ENCODE measurements around the gene DGAT2.

Gene DGAT2

DNA sequence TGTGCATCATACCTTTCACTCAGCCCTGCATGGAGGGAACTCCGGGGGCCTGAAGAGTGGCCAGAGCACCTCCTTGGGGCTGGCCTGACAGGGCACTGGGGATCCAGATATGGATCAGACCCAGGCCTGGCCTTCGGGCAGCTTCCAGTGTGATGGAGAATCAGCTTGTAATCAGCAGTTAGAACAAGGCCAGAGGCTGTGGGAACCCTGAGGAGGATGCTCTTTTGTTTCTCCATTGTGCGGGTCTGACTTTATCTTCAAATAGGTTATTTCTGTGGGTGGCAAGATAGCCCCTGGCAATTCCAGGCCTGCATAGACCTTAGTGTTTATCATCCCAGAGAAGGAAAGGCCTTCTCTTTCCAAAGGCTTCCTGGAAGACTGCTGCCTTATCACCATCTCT, 12.3 kb downstream of the DGAT2 start:
- no peak for DNase-seq (ENCODE audit: low read depth)

DNA sequence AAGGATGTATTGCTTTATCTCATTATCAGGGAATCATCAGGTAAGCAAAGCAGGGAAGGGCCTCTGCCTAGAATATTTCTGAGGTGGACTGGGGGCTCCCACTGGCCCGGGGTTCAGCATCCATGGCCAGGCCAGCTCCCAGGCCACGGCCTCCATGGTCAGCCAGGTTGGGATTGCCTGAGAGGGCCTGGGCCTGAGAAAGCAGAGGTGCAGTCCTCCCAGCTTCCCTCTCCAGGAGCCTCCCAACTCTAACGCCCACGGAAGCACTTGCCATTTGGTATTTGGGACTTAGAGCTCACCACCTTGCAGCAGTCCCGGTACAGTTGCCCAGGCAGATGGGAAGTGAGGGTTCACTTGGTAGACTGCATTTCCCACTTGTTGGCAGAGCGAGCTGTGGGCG, 12.7 kb downstream of the DGAT2 start:
- DNase-seq (ENCODE audit: low read depth): no peak

- DNase-seq (ENCODE audit: low read depth): no peak
Observed at GRCh38 chr11:75781831-75782230, 13.3 kb downstream of the DGAT2 start.

GRCh38 chr11:75782540-75783263, 14.1 kb downstream of the DGAT2 start:
- no peak for DNase-seq (ENCODE audit: low read depth)

- no peak for DNase-seq (ENCODE audit: low read depth)
Observed at GRCh38 chr11:75783416-75784084, 15.0 kb downstream of the DGAT2 start.

GRCh38 chr11:75784085-75784478, 15.5 kb downstream of the DGAT2 start:
- DNase-seq (ENCODE audit: low read depth): no peak

DNA sequence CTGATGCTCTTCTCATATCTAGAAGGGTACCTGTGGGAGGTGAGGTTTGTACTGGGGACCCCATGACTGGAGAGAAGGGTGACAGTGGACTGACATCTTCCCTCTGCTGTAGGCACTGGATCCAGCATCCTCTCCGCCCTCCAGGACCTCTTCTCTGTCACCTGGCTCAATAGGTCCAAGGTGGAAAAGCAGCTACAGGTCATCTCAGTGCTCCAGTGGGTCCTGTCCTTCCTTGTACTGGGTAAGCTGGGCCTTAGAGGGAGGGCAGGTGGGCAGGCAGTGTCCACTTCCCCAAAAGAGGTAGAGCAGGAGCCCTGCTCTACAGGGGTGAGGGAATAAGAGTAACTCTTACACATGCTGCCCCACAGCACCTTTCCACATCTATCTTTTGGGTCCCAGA, 15.9 kb downstream of the DGAT2 start:
- DNase-seq (ENCODE audit: low read depth): no peak

DNA sequence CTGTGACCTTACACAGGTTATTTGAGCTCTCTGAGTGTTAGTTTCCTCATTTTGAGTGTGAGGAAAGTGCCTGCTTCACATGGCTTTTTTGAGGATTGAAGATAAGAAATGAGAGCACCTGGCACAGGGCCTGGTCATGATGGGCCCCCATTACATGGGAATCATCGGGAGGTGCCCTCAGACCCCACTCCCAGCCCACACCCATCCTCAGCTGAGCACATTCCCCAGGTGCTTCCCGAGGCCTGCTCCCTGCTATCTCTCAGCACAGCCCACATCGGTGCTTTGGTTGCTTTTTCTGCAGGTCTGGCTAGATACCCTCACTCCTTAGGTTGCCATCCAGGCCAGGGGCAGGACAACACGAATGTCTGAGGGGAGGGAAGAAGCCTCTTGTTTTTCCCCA, 16.6 kb downstream of the DGAT2 start:
- DNase-seq (ENCODE audit: low read depth): no peak

DNA sequence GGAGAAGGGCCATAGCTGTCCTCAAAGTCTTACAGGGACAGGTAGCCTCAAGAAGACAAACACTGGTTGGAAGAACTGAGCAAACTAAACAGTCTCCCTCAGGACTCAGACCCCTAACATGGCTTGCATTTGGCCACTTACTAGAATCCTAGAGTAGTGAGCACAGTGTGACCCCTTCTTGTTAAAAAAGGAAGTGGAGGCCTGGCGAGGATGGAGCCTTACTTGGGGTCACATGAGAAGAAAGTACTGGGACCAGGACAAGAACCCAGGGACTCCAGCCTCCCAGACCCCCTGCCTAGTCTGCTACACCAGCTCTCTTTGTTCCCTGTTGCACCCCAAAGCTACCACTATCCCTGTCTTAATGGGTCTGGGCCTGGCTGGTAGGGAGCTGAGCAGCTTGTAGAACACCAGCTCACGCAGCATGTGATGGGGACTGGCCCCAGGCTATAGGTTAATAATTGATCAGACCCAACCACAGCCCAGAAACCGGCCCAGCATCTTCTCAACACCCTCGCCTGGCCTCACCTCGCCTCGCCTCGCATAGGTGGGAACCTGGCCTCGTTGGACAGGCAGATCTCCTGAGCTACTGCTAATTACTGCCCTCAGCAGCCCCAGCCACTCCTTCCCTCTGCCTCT, 17.6 kb downstream of the DGAT2 start:
- no peak for DNase-seq (ENCODE audit: low read depth)

DNA sequence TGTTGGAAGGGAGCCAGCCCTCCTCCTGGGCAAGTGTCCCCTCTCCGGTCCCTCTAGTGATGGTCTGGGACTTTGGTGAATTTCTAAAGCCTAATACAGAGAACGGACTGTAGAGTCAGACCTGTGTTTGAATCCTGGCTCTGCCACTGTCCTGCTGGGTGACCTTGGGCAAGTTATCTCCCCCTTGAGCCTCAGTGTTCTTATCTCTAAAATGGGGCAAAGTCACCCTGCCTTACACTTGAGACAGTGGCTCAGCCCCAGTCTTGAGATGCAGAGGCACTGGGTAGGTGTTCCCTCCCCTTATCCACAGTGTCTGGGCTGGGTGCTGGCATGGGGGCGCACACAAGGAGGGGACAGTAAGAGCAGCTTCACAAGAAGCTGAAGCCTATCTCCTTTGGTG, 20.9 kb downstream of the DGAT2 start:
- DNase-seq (ENCODE audit: low read depth): no peak

GRCh38 chr11:75790986-75791385, 22.4 kb downstream of the DGAT2 start:
- DNase-seq (ENCODE audit: low read depth): no peak

DNA sequence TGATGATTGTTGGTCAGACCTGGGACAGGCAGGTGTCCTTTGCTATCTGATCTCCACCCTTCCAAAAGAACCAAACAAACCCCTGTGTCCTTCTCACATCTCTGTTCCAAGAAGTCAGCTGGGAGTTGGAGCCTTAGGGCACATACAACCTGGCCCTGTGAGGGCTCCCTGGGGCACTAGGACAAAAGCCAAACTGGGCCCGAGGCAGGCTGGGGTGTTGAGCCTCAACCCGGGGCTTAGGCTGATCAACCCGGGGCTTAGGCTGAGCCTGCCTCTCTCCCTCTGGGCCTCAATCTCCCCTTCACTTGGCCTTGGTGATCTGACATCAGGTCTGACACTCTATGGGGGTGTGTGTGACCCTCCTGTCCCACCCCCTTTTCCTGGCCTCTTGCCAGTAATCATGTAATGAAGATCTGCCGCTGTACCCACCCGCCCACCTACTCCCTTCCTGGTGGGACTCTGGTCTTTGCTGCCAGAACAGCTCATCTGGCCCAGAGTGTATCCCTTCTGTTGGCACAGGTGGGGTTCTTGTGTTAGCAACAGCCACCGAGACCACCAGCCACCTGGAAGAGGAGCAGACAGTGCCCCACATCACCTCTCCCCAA, 23.7 kb downstream of the DGAT2 start:
- DNase-seq (ENCODE audit: low read depth): no peak

DNA sequence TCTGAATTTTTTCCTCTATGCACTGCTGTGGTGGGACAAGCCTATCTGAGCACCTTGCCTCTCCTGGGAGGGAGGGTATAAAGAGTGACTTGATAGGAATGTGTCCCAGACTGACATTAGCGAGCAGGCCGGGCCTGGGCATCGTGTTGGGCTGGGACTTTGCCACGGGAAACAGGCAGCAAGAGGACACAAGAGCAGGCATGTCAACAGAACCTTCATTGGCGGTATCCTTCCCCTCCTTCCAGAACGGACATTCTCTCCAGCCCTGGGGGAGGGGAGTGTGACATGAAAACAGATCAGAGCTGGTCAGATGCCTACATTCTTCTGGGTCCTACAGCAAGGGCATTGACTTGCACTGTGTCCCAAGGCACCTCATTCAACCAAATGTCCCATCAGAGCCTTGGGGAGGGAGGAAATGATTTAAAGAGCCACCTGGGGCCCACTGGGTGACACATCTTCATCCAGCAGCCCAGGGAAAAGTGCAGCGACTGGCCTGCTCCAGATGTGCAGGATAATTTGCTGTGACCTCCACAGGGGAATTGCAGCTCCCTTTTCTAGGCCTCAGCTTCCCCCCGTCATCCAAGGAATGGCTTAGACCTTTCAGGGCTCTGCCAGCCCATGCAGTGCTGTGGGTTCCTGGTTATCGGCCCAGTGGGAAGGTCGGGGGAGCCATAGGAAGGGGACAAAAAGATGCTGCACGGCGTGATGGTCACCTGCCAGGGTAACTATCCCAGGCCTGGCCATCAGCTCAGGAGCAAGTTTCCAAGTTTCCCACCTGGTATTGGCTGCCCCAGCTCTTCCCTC, 24.6 kb downstream of the DGAT2 start:
- DNase-seq (ENCODE audit: low read depth): no peak

GRCh38 chr11:75793966-75794365, 25.4 kb downstream of the DGAT2 start:
- no peak for DNase-seq (ENCODE audit: low read depth)

GRCh38 chr11:75795276-75796090, 26.9 kb downstream of the DGAT2 start:
- no peak for DNase-seq (ENCODE audit: low read depth)

DNA sequence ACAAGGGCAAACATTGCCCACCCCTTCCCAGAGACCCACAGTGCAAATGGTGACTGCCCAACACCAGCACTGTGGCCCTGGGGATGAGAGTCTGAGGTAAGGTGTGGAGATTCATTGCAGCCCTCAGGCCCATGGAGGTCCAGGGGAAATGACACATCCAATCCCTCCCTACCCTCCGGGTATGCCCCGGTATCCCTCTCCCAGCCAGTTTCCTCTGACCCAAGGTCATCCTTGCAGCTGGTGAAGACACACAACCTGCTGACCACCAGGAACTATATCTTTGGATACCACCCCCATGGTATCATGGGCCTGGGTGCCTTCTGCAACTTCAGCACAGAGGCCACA, 27.5 kb downstream of the DGAT2 start:
- DNase-seq (ENCODE audit: low read depth): no peak

GRCh38 chr11:75797116-75797515, 28.5 kb downstream of the DGAT2 start:
- no peak for DNase-seq (ENCODE audit: low read depth)

DNA sequence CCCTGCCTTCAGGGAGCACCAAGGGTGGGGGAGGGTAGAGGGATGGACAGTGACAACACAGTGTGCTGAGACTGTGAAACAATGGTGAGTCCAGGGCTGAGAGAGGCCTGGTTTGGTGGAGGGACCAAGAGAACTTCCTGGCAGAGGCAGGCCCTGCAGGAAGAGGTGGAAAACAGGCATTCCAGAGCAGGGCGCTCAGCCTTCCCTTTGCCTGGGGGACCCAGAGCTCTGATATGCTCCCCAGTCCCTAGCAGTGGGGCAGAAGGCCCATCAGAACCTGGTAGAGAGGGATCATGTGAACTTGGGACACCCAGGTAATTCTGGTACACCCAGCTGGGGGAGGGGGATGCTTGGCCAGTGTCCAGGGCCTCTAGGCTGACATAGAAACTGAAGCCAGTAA, 29.2 kb downstream of the DGAT2 start:
- DNase-seq (ENCODE audit: low read depth): no peak

GRCh38 chr11:75800136-75800675, 31.6 kb downstream of the DGAT2 start:
- no peak for DNase-seq (ENCODE audit: low read depth)

DNA sequence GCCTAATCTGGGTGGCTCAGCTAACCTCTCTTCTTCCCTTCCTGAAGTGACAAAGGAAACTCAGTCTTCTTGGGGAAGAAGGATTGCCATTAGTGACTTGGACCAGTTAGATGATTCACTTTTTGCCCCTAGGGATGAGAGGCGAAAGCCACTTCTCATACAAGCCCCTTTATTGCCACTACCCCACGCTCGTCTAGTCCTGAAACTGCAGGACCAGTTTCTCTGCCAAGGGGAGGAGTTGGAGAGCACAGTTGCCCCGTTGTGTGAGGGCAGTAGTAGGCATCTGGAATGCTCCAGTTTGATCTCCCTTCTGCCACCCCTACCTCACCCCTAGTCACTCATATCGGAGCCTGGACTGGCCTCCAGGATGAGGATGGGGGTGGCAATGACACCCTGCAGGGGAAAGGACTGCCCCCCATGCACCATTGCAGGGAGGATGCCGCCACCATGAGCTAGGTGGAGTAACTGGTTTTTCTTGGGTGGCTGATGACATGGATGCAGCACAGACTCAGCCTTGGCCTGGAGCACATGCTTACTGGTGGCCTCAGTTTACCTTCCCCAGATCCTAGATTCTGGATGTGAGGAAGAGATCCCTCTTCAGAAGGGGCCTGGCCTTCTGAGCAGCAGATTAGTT, 32.3 kb downstream of the DGAT2 start:
- no peak for DNase-seq (ENCODE audit: low read depth)
